HCT116 (cell line): ENCODE data around the gene NIT2. TPM values are rescaled to one million over a fixed set of nuclear protein-coding genes. Genes with fewer than 3 reads are reported as not detected.

Experiments
- ATAC-seq: fragments of 200-7000 bp; cut with Tn5 transposase; 2 replicates; pipeline ENCODE4 v1.9.1; 2020; ENCODE audit warnings: mild to moderate bottlenecking, moderate library complexity
- Bru-seq: library from RNA; stranded (reverse); fragments of 400-500 nt; gene quantifications from one replicate; lab custom pipeline; 2021; lab: Mats Ljungman, UMichigan
- BruChase-seq, 2 experiments: library from RNA; stranded (reverse); fragments of 400-500 nt; gene quantifications; one replicate each; lab custom pipeline; 2021; lab: Mats Ljungman, UMichigan
- BruUV-seq: library from RNA; stranded (reverse); fragments of 400-500 nt; replicated peaks from 2 replicates; lab custom pipeline; 2021; lab: Mats Ljungman, UMichigan
- CTCF ChIA-PET: fragments of 300-600 bp; sonication (Branson Sonifier 250); formaldehyde crosslinking; loops from one replicate; lab custom pipeline; 2021; ENCODE audit warnings: antibody characterized with exemption; lab: Charles Lee
- POLR2A ChIA-PET: fragments of 300-600, 350-600 bp; sonication (Branson Sonifier 250); formaldehyde crosslinking; loops from one replicate; lab custom pipeline; 2021; ENCODE audit warnings: antibody characterized with exemption; lab: Charles Lee
- RAD21 ChIA-PET, 2 experiments: fragments of 300-600 bp; sonication (Branson Sonifier 250); formaldehyde crosslinking; loops; one replicate each; lab custom pipeline; 2023; ENCODE audit warnings: low total read pairs in 2 of 2; ENCODE audit not compliant: uncharacterized antibody in 2 of 2, unreplicated experiment in 2 of 2, low non-redundant PET in 1 of 2; lab: Charles Lee
- DNase-seq: peaks from one replicate; pipeline ENCODE4 v3.0.0-alpha.2; 2010; ENCODE audit warnings: low read depth, low spot score
- H2AFZ ChIP-seq: fragments of 200-600 bp; shearing (Covaris generic), sonication (generic); 2 replicates; pipeline ENCODE4 v1.6.1; 2017; ENCODE audit warnings: low read depth, mixed run types, mixed read lengths, antibody characterized with exemption, low read length; ENCODE audit not compliant: poor library complexity, severe bottlenecking
- H3K27ac ChIP-seq: 2 replicates; pipeline ENCODE4 v1.5.1; 2012; ENCODE audit warnings: low read depth, low read length
- H3K27me3 ChIP-seq: fragments of 200-600 bp; sonication (generic); 2 replicates; pipeline ENCODE4 v1.6.1; 2016; ENCODE audit warnings: mixed run types, low read length, mixed read lengths; ENCODE audit not compliant: insufficient read depth
- H3K36me3 ChIP-seq, 2 experiments: fragments of 200-500 bp in 1 of 2; fragments of 200-600 bp in 1 of 2; sonication (Bioruptor generic) in 1 of 2; sonication (generic) in 1 of 2; 2 replicates each; pipeline versions ENCODE4 v1.5.1 to v1.6.1; 2014 to 2016; ENCODE audit warnings: low read length in 2 of 2, inconsistent platforms in 1 of 2, mixed read lengths in 1 of 2, mixed run types in 1 of 2; ENCODE audit not compliant: insufficient read depth in 2 of 2, control insufficient read depth in 1 of 2
- H3K4me1 ChIP-seq, 2 experiments: fragments of 200-600 bp in 1 of 2; sonication (generic) in 1 of 2; 2 replicates each; pipeline versions ENCODE4 v1.5.1 to v1.6.1; 2012 to 2017; ENCODE audit warnings: low read length in 2 of 2, inconsistent platforms in 1 of 2, mild to moderate bottlenecking in 1 of 2, mixed read lengths in 1 of 2, mixed run types in 1 of 2, moderate library complexity in 1 of 2; ENCODE audit not compliant: insufficient read depth in 2 of 2, control insufficient read depth in 1 of 2
- H3K4me2 ChIP-seq: fragments of 200-600 bp; sonication (generic); 2 replicates; pipeline ENCODE4 v1.6.1; 2017; ENCODE audit warnings: mixed run types, low read length, mixed read lengths
- H3K4me3 ChIP-seq, 2 experiments: fragments of 200-600 bp in 1 of 2; sonication (generic) in 1 of 2; replicated peaks in 1 of 2; 2 replicates each; pipeline ENCODE4 v1.5.1; 2011 to 2016; ENCODE audit warnings: low read length in 2 of 2, control low read depth in 1 of 2, low read depth in 1 of 2, mild to moderate bottlenecking in 1 of 2, mixed read lengths in 1 of 2, mixed run types in 1 of 2
- H3K79me2 ChIP-seq: fragments of 200-600 bp; sonication (generic); 2 replicates; pipeline ENCODE4 v1.6.1; 2017; ENCODE audit warnings: mild to moderate bottlenecking, mixed run types, low read length, moderate library complexity, mixed read lengths; ENCODE audit not compliant: insufficient read depth
- H3K9ac ChIP-seq: fragments of 200-600 bp; sonication (generic); 2 replicates; pipeline ENCODE4 v1.6.1; 2016; ENCODE audit warnings: low read length, mixed read lengths
- H3K9me2 ChIP-seq: fragments of 200-600 bp; sonication (generic), shearing (Covaris generic); 2 replicates; pipeline ENCODE4 v1.6.1; 2017; ENCODE audit warnings: mixed run types, mild to moderate bottlenecking, moderate library complexity; ENCODE audit not compliant: insufficient read depth
- H3K9me3 ChIP-seq, 2 experiments: fragments of 200-500 bp in 1 of 2; fragments of 200-600 bp in 1 of 2; sonication (Bioruptor generic) in 1 of 2; sonication (generic) in 1 of 2; 2 replicates each; pipeline ENCODE4 v1.6.1; 2014 to 2017; ENCODE audit warnings: low read length in 2 of 2, mixed read lengths in 2 of 2, inconsistent platforms in 1 of 2, low read depth in 1 of 2, mild to moderate bottlenecking in 1 of 2, mixed run types in 1 of 2, moderate library complexity in 1 of 2; ENCODE audit not compliant: control insufficient read depth in 1 of 2, insufficient read depth in 1 of 2
- H4K20me1 ChIP-seq: fragments of 200-600 bp; sonication (generic), shearing (Covaris generic); 2 replicates; pipeline ENCODE4 v1.6.1; 2017; ENCODE audit warnings: mixed run types, mild to moderate bottlenecking, moderate library complexity; ENCODE audit not compliant: insufficient read depth
- CBX3 ChIP-seq: IDR thresholded peaks from 2 replicates; pipeline ENCODE4 v1.6.1; 2012; ENCODE audit warnings: low read depth
- CEBPB ChIP-seq: IDR thresholded peaks from 2 replicates; pipeline ENCODE4 v1.6.1; 2012; ENCODE audit warnings: low read depth
- CTCF ChIP-seq, 3 experiments: fragments of 200-600 bp in 1 of 3; sonication (generic) in 1 of 3; IDR thresholded peaks in 2 of 3; conservative IDR thresholded peaks in 1 of 3; 2 replicates each; pipeline ENCODE4 v1.5.1; 2012 to 2017; ENCODE audit warnings: low read depth in 2 of 3, low read length in 2 of 3, antibody characterized with exemption in 1 of 3, borderline replicate concordance in 1 of 3, control low read depth in 1 of 3, mild to moderate bottlenecking in 1 of 3, mixed read lengths in 1 of 3, mixed run types in 1 of 3, moderate library complexity in 1 of 3; ENCODE audit not compliant: insufficient read depth in 1 of 3
- EGR1 ChIP-seq: IDR thresholded peaks from 2 replicates; pipeline ENCODE4 v1.6.1; 2012; ENCODE audit warnings: low read depth
- ELF1 ChIP-seq: IDR thresholded peaks from 2 replicates; pipeline ENCODE4 v1.6.1; 2012; ENCODE audit warnings: low read depth, borderline replicate concordance
- EZH2 ChIP-seq: fragments of 200-600 bp; sonication (generic); IDR thresholded peaks from 2 replicates; pipeline ENCODE4 v1.6.1; 2017; ENCODE audit warnings: antibody characterized with exemption, mixed run types
- EZH2phosphoT487 ChIP-seq: fragments of 200-600 bp; IDR thresholded peaks from 2 replicates; pipeline ENCODE4 v1.6.1; 2018; ENCODE audit warnings: antibody characterized with exemption, borderline replicate concordance
- FOSL1 ChIP-seq: IDR thresholded peaks from 2 replicates; pipeline ENCODE4 v1.6.1; 2012; ENCODE audit warnings: low read depth
- JUND ChIP-seq: IDR thresholded peaks from 2 replicates; pipeline ENCODE4 v1.6.1; 2012
- POLR2AphosphoS5 ChIP-seq: IDR thresholded peaks from 2 replicates; pipeline ENCODE4 v1.6.1; 2011; ENCODE audit warnings: mild to moderate bottlenecking, low read depth, low read length, moderate library complexity
- REST ChIP-seq: IDR thresholded peaks from 2 replicates; pipeline ENCODE4 v1.6.1; 2012; ENCODE audit warnings: low read depth
- SP1 ChIP-seq: IDR thresholded peaks from 2 replicates; pipeline ENCODE4 v1.6.1; 2012; ENCODE audit warnings: low read depth
- SRF ChIP-seq: IDR thresholded peaks from 2 replicates; pipeline ENCODE4 v1.6.1; 2012; ENCODE audit warnings: low read depth
- TCF7L2 ChIP-seq: IDR thresholded peaks from 2 replicates; pipeline ENCODE4 v1.7.0; 2011; ENCODE audit warnings: borderline replicate concordance, inconsistent platforms; ENCODE audit not compliant: insufficient read depth, insufficient read length; ENCODE audit errors: extremely low read depth
- YY1 ChIP-seq: IDR thresholded peaks from 2 replicates; pipeline ENCODE4 v1.6.1; 2011; ENCODE audit warnings: low read length, low read depth, moderate library complexity, mild to moderate bottlenecking; ENCODE audit not compliant: insufficient replicate concordance; ENCODE audit errors: extremely low read depth
- ZBTB33 ChIP-seq: IDR thresholded peaks from 2 replicates; pipeline ENCODE4 v1.6.1; 2011; ENCODE audit warnings: mild to moderate bottlenecking, low read length, moderate library complexity; ENCODE audit not compliant: insufficient replicate concordance; ENCODE audit errors: extremely low read depth
- ZFX ChIP-seq: fragments of 450-650 bp; IDR thresholded peaks from 2 replicates; pipeline ENCODE4 v1.6.1; 2017
- intact Hi-C: fragments of 100-400 bp; cut with micrococcal nuclease; formaldehyde crosslinking; loops from 2 replicates; pipeline ENCODE4 v1.10.0; 2022
- long read RNA-seq: library from polyadenylated mRNA; unstranded; transcript quantifications from one replicate; pipeline ENCODE4 v2.0.0, GENCODE V29; 2021; ENCODE audit not compliant: unreplicated experiment
- polyA plus RNA-seq: library from polyadenylated mRNA; unstranded; fragments of >200 nt; gene quantifications from 2 replicates; pipeline ENCODE4 v1.2.1, GENCODE V29; 2012; ENCODE audit warnings: missing spikeins
- total RNA-seq: library from RNA; stranded (reverse); gene quantifications from one replicate; pipeline ENCODE4 v1.2.1, GENCODE V29; 2021; ENCODE audit not compliant: unreplicated experiment

Gene NIT2
- 44.7 TPM for total RNA-seq
- polyA plus RNA-seq: 22.1 and 30.2 TPM in 2 replicates
- percentile 79 among the genes with signal in this experiment for Bru-seq, nascent RNA
- BruChase-seq, experiment 1, labeled RNA remaining after a 6-hour chase: percentile 74 among the genes with signal in this experiment
- percentile 76 among the genes with signal in this experiment for BruChase-seq, experiment 2, labeled RNA remaining after a 2-hour chase
- long read RNA-seq, full-length matches to known transcripts: 43 of 55 reads
- long read RNA-seq, partial matches to known transcripts: 7 of 55 reads
- long read RNA-seq, other reads (novel, unspliced or antisense): 5 of 55 reads

GRCh38 chr3:100334488-100335351 is at the start of gene NIT2:
TSS of gene NIT2 (plus strand) at chr3:100334757. CDS start at chr3:100334792, 35 bp downstream.
- Histone ChIP-seq H3K9me3 (no peaks in the 10 kb centered on the region), H3K79me2 (peaks cover 11% of the 10 kb centered on the region; the same call in 1 of the 2 replicates), H4K20me1 (no peaks in the 10 kb centered on the region), H3K4me3 (peak within 1 kb of the TSS; percentile 72 to 79), H3K9me2 (no peaks in the 10 kb centered on the region), H3K4me2 (peak within 1 kb of the TSS; percentile 82), H3K9ac (peak within 1 kb of the TSS; percentile 84), H3K36me3 (no peaks in the 10 kb centered on the region; a peak in 1 of 4 replicates), H3K27me3 (no peaks in the 10 kb centered on the region), H3K27ac (peak within 1 kb of the TSS; percentile 79), H3K4me1 (peaks cover 7 to 18% of the 10 kb centered on the region in 2 experiments), H2AFZ (peak within 1 kb of the TSS; percentile 81)
- ChIA-PET POLR2A (interaction anchor here (1.0 kb wide), 1 partner anchor 9 kb away, joined by 3 read pairs; no protein-coding TSS in a partner anchor), RAD21 (no interaction called here), CTCF (interaction anchor here (0.6 kb wide), 1 partner anchor 269 kb away, joined by 3 read pairs; no protein-coding TSS in a partner anchor)
- no TSS peak for BruUV-seq
- ATAC-seq (peak; percentile 97), DNase-seq (peak; percentile 73)
- intact Hi-C loops: loop anchor here (10.0 kb wide), 1 partner anchor 60 kb away; no protein-coding TSS in a partner anchor
- TF ChIP-seq POLR2AphosphoS5 (peak; percentile 90), JUND (no peak), EZH2phosphoT487 (no peak), ZBTB33 (no peak), TCF7L2 (no peak), EZH2 (no peak), ZFX (peak; percentile 97), SP1 (no peak), CTCF (IDR thresholded peaks at IDR 0.05 in 2 of 3, conservative IDR thresholded peaks at IDR 0.05 in 1 of 3; ENCODE audit: borderline replicate concordance in 1 of 3, insufficient read depth in 1 of 3, low read depth in 2 of 3, low read length in 2 of 3) (no peak), CBX3 (peak; percentile 35), REST (no peak), FOSL1 (no peak), ELF1 (no peak), EGR1 (no peak), CEBPB (no peak), YY1 (peak; percentile 37), SRF (no peak)
